B cell (primary cell): ENCODE data around the gene GNG7. TPM values are rescaled to one million over a fixed set of nuclear protein-coding genes. Genes with fewer than 3 reads are reported as not detected.
A peak's percentile ranks its signal among the peaks of the same experiment; 100 is the strongest.

Experiments
- ATAC-seq: fragments of 200-7000 bp; cut with Tn5 transposase; one replicate; pipeline ENCODE4 v1.10.0; 2021; ENCODE audit warnings: low read depth, mild to moderate bottlenecking, moderate number of reproducible peaks, moderate library complexity
- CTCF ChIA-PET: fragments of 350-600 bp; sonication (Branson Sonifier 250); formaldehyde crosslinking; loops from one replicate; lab custom pipeline; 2021; ENCODE audit warnings: antibody characterized with exemption, inconsistent platforms; lab: Charles Lee
- POLR2A ChIA-PET: fragments of 350-600 bp; sonication (Branson Sonifier 250); formaldehyde crosslinking; loops from one replicate; lab custom pipeline; 2021; ENCODE audit warnings: antibody characterized with exemption; lab: Charles Lee
- DNase-seq: peaks from one replicate; pipeline ENCODE4 v3.0.0; 2013
- H2AFZ ChIP-seq: 2 replicates; pipeline ENCODE4 v1.6.1; 2012; ENCODE audit warnings: mild to moderate bottlenecking, low read depth, low read length; ENCODE audit not compliant: insufficient read depth, poor library complexity, severe bottlenecking
- H3K27ac ChIP-seq, 2 donors: 1 replicate in 1 of 2; 2 replicates in 1 of 2; pipeline ENCODE4 v1.5.1; 2012 to 2013; ENCODE audit warnings: low read length in 2 of 2, mild to moderate bottlenecking in 2 of 2, moderate library complexity in 1 of 2
- H3K27me3 ChIP-seq, 4 experiments: fragments of 200-600 bp in 1 of 4; sonication (generic) in 1 of 4; replicated peaks in 1 of 4; 1 replicate in 2 of 4; 2 replicates in 2 of 4; pipeline versions ENCODE4 v1.6.1 to v1.7.0; 2013 to 2016; ENCODE audit warnings: low read length in 3 of 4, mild to moderate bottlenecking in 2 of 4, mixed read lengths in 1 of 4, moderate library complexity in 1 of 4; ENCODE audit not compliant: insufficient read depth in 4 of 4, control insufficient read depth in 3 of 4; ENCODE audit errors: control extremely low read depth in 1 of 4
- H3K36me3 ChIP-seq, 2 experiments: replicated peaks in 1 of 2; 1 replicate in 1 of 2; 2 replicates in 1 of 2; pipeline versions ENCODE4 v1.6.1 to v1.7.1; 2013; ENCODE audit warnings: low read length in 1 of 2; ENCODE audit not compliant: insufficient read depth in 2 of 2, control insufficient read depth in 1 of 2; ENCODE audit errors: control extremely low read depth in 1 of 2, extremely low read depth in 1 of 2
- H3K4me1 ChIP-seq, 2 donors: fragments of 200-600 bp in 1 of 2; sonication (generic) in 1 of 2; 1 replicate in 1 of 2; 2 replicates in 1 of 2; pipeline versions ENCODE4 v1.5.1 to v1.6.1; 2013 to 2017; ENCODE audit warnings: low read length in 2 of 2; ENCODE audit not compliant: control insufficient read depth in 2 of 2, insufficient read depth in 2 of 2
- H3K4me2 ChIP-seq: replicated peaks from 2 replicates; pipeline ENCODE3; 2012; ENCODE audit warnings: mild to moderate bottlenecking, low read depth, low read length; ENCODE audit not compliant: poor library complexity, severe bottlenecking
- H3K4me3 ChIP-seq, 5 experiments: fragments of 200-600 bp in 1 of 5; sonication (generic) in 1 of 5; 1 replicate in 3 of 5; 2 replicates in 2 of 5; pipeline versions ENCODE4 v1.5.1 to v1.7.0; 2011 to 2016; ENCODE audit warnings: low read length in 4 of 5, mild to moderate bottlenecking in 4 of 5, low read depth in 2 of 5, control low read depth in 1 of 5, moderate library complexity in 1 of 5; ENCODE audit not compliant: insufficient read depth in 1 of 5; ENCODE audit errors: control extremely low read depth in 1 of 5, extremely low read depth in 1 of 5
- H3K79me2 ChIP-seq: fragments of 200-600 bp; sonication (generic); one replicate; pipeline ENCODE4 v1.6.0; 2016; ENCODE audit warnings: low read length; ENCODE audit not compliant: control insufficient read depth, insufficient read depth
- H3K9ac ChIP-seq: fragments of 200-600 bp; sonication (generic); 2 replicates; pipeline ENCODE4 v1.6.1; 2017; ENCODE audit warnings: mild to moderate bottlenecking, low read length, moderate library complexity
- H3K9me3 ChIP-seq, 3 donors: one replicate each; pipeline versions ENCODE4 v1.6.1 to v1.7.1; 2013; ENCODE audit warnings: low read length in 2 of 3; ENCODE audit not compliant: control insufficient read depth in 2 of 3, insufficient read depth in 1 of 3; ENCODE audit errors: control extremely low read depth in 1 of 3
- H4K20me1 ChIP-seq: 2 replicates; pipeline ENCODE4 v1.6.0; 2012; ENCODE audit warnings: mild to moderate bottlenecking, low read length; ENCODE audit not compliant: insufficient read depth, control insufficient read depth, poor library complexity, severe bottlenecking
- H3K27ac Mint-ChIP-seq: one replicate; pipeline ENCODE4 v1.8.0; 2021; ENCODE audit warnings: mixed read lengths
- H3K27me3 Mint-ChIP-seq: one replicate; pipeline ENCODE4 v1.8.0; 2021; ENCODE audit warnings: mixed read lengths
- H3K4me1 Mint-ChIP-seq: one replicate; pipeline ENCODE4 v1.8.0; 2021; ENCODE audit warnings: mixed read lengths
- H3K4me3 Mint-ChIP-seq: one replicate; pipeline ENCODE4 v1.8.0; 2021; ENCODE audit warnings: mixed read lengths
- H3K9me3 Mint-ChIP-seq: one replicate; pipeline ENCODE4 v1.8.0; 2022; ENCODE audit warnings: mixed read lengths; ENCODE audit not compliant: insufficient read depth
- CTCF ChIP-seq: fragments of 200-600 bp; IDR thresholded peaks from one replicate; pipeline ENCODE4 v1.8.0; 2022; ENCODE audit warnings: antibody characterized with exemption, mild to moderate bottlenecking
- EZH2 ChIP-seq: IDR thresholded peaks from 2 replicates; pipeline ENCODE4 v1.6.1; 2012; ENCODE audit warnings: borderline replicate concordance, low read depth, mild to moderate bottlenecking, moderate library complexity, low read length; ENCODE audit not compliant: insufficient read depth, poor library complexity, severe bottlenecking
- WGBS: methylation state at CpG from one replicate; pipeline ENCODE4 v1.1.5; 2013; ENCODE audit warnings: missing lambda C conversion rate; ENCODE audit not compliant: insufficient coverage; 5-methylcytosine and 5-hydroxymethylcytosine counted together
- intact Hi-C: fragments of 100-400 bp; cut with micrococcal nuclease; formaldehyde crosslinking; loops from one replicate; pipeline ENCODE4 v1.10.0; 2022
- polyA plus RNA-seq: library from polyadenylated mRNA; depleted of rRNA; stranded (reverse); fragments of >200 nt; gene quantifications from 2 replicates; pipeline ENCODE4 v1.2.3, GENCODE V29; 2012
- total RNA-seq, 2 donors: library from RNA; stranded (reverse); fragments of 120-200 nt in 1 of 2; gene quantifications; 1 replicate in 1 of 2; 2 replicates in 1 of 2; pipeline versions ENCODE4 v1.2.3 to v1.2.4, GENCODE V29; 2013 to 2022

The GNG7 gene
- total and polyA plus RNA-seq, 2 donors (not counting 1 experiment from before 2014, with no cell fraction given): 76.3 to 153 TPM

- no peaks in the 10 kb centered on the region for H3K27me3 Mint-ChIP-seq
- no peaks in the 10 kb centered on the region for H3K27me3 ChIP-seq
- 100% methylated on average over 7 of the region's 8 CpGs for WGBS
- DNase-seq (no peak), ATAC-seq (no peak)
- peaks cover 0 to 18% of the 10 kb centered on the region in 2 experiments for H3K36me3 ChIP-seq
- H3K27ac Mint-ChIP-seq: peak overlapping the region; percentile 98
- H4K20me1 ChIP-seq: peaks cover 43% of the 10 kb centered on the region
- H3K4me2 ChIP-seq: peak overlapping the region; percentile 88
- H3K4me3 ChIP-seq: no peak overlapping the region
- peaks cover 88% of the 10 kb centered on the region for H3K79me2 ChIP-seq
- intact Hi-C loops: loop anchor here (10.0 kb wide), 3 partner anchors 364 to 1384 kb away; partner anchors contain the start of genes ATP5F1D and MIDN
- H3K4me1 Mint-ChIP-seq: peaks cover 92% of the 10 kb centered on the region
- H3K4me1 ChIP-seq: peaks cover 89 to 100% of the 10 kb centered on the region in 2 donors
- H3K27ac ChIP-seq: peak overlapping the region; percentile 96 to 97
- no peak overlapping the region for H2AFZ ChIP-seq
- H3K9me3 ChIP-seq: peaks cover 0 to 39% (median 18%) of the 10 kb centered on the region in 3 donors
- H3K9me3 Mint-ChIP-seq: no peaks in the 10 kb centered on the region
- H3K4me3 Mint-ChIP-seq: peak overlapping the region; percentile 86
- no peak for TF ChIP-seq CTCF
- TF ChIP-seq EZH2: no peak
- CTCF ChIA-PET: interaction anchor here (1.6 to 25.1 kb wide), 6 partner anchors 8 to 152 kb away, joined by 4 to 593 read pairs (median 14); partner anchors contain the start of gene GADD45B
- H3K9ac ChIP-seq: peak overlapping the region; percentile 46
- POLR2A ChIA-PET: interaction anchor here (2.0 to 2.9 kb wide), 3 partner anchors 15 to 153 kb away, joined by 5 to 28 read pairs (median 12); partner anchors contain the start of gene GADD45B
Measured at GRCh38 chr19:2628597-2628996, 73.9 kb downstream of the GNG7 start.

GRCh38 chr19:2627855-2628254, 74.6 kb downstream of the GNG7 start:
- Histone ChIP-seq H3K9ac (peak overlapping the region; percentile 46), H3K36me3 (peaks cover 0 to 24% of the 10 kb centered on the region in 2 experiments), H3K79me2 (peaks cover 86% of the 10 kb centered on the region), H2AFZ (no peak overlapping the region), H3K9me3 (peaks cover 0 to 44% (median 20%) of the 10 kb centered on the region in 3 donors), H4K20me1 (peaks cover 37% of the 10 kb centered on the region), H3K4me1 (peaks cover 95 to 100% of the 10 kb centered on the region in 2 donors), H3K27ac (peak overlapping the region; percentile 96 to 97), H3K4me3 (peak overlapping the region in 4 of 5 experiments; percentile 13 to 34 (median 24)), H3K4me2 (peak overlapping the region; percentile 88), H3K27me3 (no peaks in the 10 kb centered on the region)
- Mint-ChIP-seq H3K27me3 (no peaks in the 10 kb centered on the region), H3K9me3 (no peaks in the 10 kb centered on the region), H3K4me3 (peak overlapping the region; percentile 86), H3K4me1 (peaks cover 91% of the 10 kb centered on the region), H3K27ac (peak overlapping the region; percentile 98)
- DNase-seq: no peak
- ChIA-PET CTCF (interaction anchor here (0.5 to 25.1 kb wide), 9 partner anchors 9 to 152 kb away, joined by 3 to 593 read pairs (median 7); partner anchors contain the start of gene GADD45B), POLR2A (interaction anchor here (0.5 to 2.7 kb wide), 6 partner anchors 9 to 151 kb away, joined by 3 to 28 read pairs (median 6); partner anchors contain the start of gene GADD45B)
- intact Hi-C loops: loop anchor here (2.0 to 10.0 kb wide), 5 partner anchors 17 to 1383 kb away; partner anchors contain the start of genes ATP5F1D and MIDN
- 77% methylated on average over 5 of the region's 7 CpGs for WGBS
- TF ChIP-seq CTCF: no peak
- TF ChIP-seq EZH2: no peak
- ATAC-seq: peak; percentile 2
